Activated CD4-positive, alpha-beta T cell treated with anti-CD3 and anti-CD28 coated beads, Interleukin-10, Interleukin-2, amounts not matched to agents 100 ng/mL and 50 ng/mL, durations not matched to agents 16 hours and 8 hours (primary cell): ENCODE measurements around the gene CDCA8.

Source experiments
- DNase-seq: peaks from one replicate; pipeline ENCODE4 v3.0.0-alpha.2; 2020

CDCA8 gene

GRCh38 chr1:37692078-37692833 lies at the start of gene CDCA8:
Gene CDCA8, plus strand, starts transcription at chr1:37692516. Its CDS starts 175 bp downstream, at chr1:37692691.
- DNase-seq: peak; percentile 99

DNA sequence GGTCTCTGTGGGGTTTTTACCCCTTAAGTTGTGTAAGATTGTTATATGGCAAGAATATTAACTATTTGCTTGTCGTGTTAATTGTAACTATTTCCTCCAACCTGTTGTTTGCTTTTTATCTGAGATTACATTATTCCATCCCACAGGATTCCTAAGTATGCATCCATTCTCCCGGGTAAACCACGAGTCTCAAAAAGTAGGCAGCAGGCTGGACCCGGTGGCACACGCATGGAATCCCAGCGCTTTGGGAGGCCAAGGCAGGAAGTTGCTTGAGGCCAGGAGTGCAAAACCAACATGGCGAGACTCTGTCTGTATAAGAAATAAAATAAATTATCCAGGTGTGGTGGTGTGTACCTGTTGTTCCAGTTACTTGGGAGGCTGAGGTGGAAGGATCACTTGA lies 45.0 kb upstream of the CDCA8 start:
- DNase-seq: no peak

DNA sequence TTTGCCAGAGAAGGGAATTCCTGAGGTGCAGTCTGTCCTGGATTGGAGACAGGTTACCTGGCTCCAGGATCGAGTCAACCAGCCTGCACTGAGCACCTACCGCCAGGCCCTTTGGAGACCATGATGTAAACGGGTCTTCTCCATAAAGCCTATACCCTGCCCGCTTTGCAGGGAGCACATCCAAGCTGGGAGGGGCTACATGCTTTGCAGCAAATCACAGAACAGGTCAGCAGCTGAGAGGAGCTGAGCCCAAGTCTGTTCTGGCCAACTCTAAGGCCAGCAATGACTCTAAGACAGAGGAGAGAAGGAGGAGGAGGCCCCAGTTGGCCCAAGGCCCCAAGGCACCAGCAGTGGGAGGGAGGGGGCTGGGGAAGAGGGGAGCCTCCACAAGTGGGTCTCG lies 42.1 kb upstream of the CDCA8 start:
- DNase-seq: no peak

- DNase-seq: no peak
Measured at GRCh38 chr1:37650721-37651120, 41.6 kb upstream of the CDCA8 start.

DNA sequence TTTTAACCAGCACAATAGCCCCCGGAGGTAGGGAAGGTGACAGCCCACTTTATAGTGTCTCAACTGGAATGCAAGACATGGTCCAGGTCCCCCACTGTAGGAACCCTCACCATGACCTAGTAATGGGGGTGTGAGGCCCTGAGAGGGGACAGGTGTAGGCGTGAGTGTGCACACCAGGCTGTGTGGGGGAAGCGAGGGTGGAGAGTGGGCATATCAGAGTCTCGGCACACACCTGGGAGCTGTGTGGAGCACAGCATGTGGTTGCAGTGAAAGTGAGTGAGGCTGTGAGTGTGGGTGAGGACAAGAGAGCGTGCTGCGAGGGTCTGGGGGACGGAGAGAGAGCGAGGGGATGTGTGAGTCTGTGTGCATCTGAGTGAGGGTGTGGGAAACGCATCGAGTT lies 40.5 kb upstream of the CDCA8 start:
- no peak for DNase-seq

DNA sequence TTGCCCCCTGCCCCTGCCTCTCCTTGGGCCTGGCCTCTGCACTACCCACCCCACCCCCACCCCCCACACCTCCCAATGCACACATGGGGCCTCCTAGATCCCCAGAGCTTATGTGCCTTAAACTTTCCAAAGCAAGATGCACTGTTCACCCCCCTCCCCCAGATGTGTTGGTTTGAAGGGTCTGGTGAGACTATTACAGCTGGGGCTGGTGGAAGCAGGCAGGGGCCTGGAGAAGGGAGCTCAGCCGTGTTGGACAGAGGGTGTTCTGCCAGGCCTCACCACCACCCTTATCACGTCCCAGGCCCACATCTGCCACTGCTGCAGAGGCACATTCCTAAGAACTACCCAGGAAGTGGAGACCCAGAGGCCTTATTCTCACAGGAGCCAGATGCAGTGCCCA lies 39.3 kb upstream of the CDCA8 start:
- DNase-seq: no peak

- no peak for DNase-seq
Measured at GRCh38 chr1:37653906-37654305, 38.4 kb upstream of the CDCA8 start.

- no peak for DNase-seq
Measured at GRCh38 chr1:37655274-37655673, 37.0 kb upstream of the CDCA8 start.

GRCh38 chr1:37656026-37656425 lies 36.3 kb upstream of the CDCA8 start:
- no peak for DNase-seq

- DNase-seq: no peak
Measured at GRCh38 chr1:37656881-37657280, 35.4 kb upstream of the CDCA8 start.

GRCh38 chr1:37657620-37658412 lies 34.5 kb upstream of the CDCA8 start:
- DNase-seq: no peak

GRCh38 chr1:37658486-37658885 lies 33.8 kb upstream of the CDCA8 start:
- no peak for DNase-seq

GRCh38 chr1:37660664-37661063 lies 31.7 kb upstream of the CDCA8 start:
- no peak for DNase-seq

- no peak for DNase-seq
Measured at GRCh38 chr1:37661401-37661800, 30.9 kb upstream of the CDCA8 start.

- DNase-seq: no peak
Measured at GRCh38 chr1:37662031-37662755, 30.1 kb upstream of the CDCA8 start.

DNA sequence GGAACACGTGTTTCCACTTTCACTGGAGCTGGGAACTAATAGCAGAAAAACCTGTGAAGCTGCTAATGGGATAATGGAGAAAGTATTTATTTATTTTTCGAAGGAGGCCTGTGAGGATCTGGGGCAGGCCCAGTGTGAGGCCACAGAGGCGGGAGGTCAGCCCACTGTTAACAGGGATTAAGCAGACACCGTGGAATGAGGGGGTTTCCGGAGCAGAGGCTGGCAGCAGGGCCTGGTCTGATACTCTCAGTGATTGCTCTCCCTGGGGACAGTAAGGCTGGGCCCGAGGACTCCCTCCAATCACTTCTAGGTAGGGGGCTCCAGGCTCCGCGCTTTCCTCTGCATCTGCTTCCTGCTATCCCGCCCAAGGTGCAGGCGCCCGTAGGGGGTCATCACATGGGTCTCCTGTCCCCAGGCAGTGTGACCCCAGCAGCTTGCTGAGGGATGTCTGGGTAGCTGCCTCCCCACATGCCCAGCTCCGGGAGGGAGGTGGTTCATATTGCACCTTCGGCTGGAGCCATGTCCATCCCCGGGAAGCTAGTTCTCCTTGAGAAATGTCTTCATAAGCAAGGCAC lies 28.8 kb upstream of the CDCA8 start:
- DNase-seq: no peak

GRCh38 chr1:37666241-37666867 lies 26.0 kb upstream of the CDCA8 start:
- DNase-seq: no peak

GRCh38 chr1:37667023-37667671 lies 25.2 kb upstream of the CDCA8 start:
- DNase-seq: no peak

DNA sequence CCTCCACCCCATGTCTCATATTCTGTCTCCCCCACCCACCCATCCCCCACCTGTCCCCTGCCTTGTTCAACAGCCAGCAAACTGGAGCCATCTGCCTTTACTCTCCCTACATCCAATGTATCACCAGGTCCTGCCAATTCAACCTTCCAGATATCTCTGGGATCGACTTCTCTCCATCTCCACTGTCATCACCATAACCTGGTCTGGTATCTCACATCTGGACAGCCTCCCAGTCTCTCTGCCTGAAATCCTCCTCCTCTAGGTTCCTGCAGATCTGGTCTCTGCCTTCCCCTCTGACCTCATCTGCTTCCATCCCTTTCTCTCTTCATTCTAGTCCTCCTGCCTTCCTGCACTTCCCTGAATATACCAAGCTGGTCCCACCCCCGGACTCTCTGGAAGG lies 22.2 kb upstream of the CDCA8 start:
- DNase-seq: no peak

DNA sequence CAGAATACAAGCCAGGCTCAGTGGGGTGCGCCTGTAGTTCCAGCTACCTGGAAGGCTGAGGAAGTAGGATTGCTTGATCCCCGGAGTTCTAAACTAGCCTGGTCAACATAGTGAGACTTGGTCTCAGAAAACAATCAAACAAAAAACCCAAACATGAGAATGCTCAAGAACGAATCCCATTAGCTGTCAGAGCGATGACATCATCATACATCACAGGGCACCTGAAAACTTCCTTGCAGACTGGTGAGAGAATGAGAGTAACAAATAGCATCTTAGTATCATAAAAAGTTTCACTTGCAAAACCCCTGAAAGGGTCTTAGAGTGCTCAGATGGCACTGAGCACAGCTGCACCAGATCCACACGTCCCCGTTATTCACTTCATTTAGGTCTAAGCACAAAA lies 21.1 kb upstream of the CDCA8 start:
- DNase-seq: no peak

- DNase-seq: no peak
Measured at GRCh38 chr1:37672136-37672870, 20.0 kb upstream of the CDCA8 start.

DNA sequence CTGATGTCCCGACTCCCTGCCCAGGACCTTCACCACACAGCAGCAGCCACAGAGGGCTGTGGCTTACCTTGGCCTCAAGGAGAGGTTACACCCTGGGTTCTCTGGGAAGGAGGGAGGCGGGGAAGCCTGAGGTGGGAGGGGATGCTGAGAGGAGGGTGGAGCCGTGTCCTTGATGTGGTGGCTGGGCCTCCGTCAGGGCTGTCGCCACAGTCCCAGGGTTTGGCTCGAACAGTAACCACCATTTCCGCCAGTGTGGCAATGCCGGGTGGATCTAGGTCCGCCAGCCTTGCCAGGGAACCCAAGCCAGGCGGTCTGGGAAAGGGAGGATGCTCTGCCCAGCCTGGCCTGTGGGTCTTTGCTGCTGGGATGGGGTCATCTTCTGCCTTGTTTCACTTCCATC lies 18.4 kb upstream of the CDCA8 start:
- DNase-seq: no peak
